AG09309 (cell line): ENCODE results near the gene IL1A.

Source experiments
- DNase-seq: peaks from one replicate; pipeline ENCODE4 v3.0.0-alpha.2; 2010; ENCODE audit warnings: low read depth
- H3K4me3 ChIP-seq: 2 replicates; pipeline ENCODE4 v1.5.1; 2011; ENCODE audit warnings: mild to moderate bottlenecking, low read depth, low read length, moderate library complexity; ENCODE audit not compliant: control insufficient read depth
- CTCF ChIP-seq: IDR thresholded peaks from 2 replicates; pipeline ENCODE4 v1.5.1; 2011; ENCODE audit warnings: mild to moderate bottlenecking, low read depth, low read length, inconsistent platforms; ENCODE audit not compliant: insufficient read depth, control insufficient read depth; ENCODE audit errors: missing control alignments

The IL1A gene

GRCh38 chr2:112787729-112788393 lies 3.6 kb upstream of the IL1A start:
- no peak overlapping the region for H3K4me3 ChIP-seq
- no peak for TF ChIP-seq CTCF
- no peak for DNase-seq

- no peak for TF ChIP-seq CTCF
- no peak overlapping the region for H3K4me3 ChIP-seq
- no peak for DNase-seq
These were observed 3.0 kb upstream of the IL1A start for GRCh38 chr2:112787294-112787693.

GRCh38 chr2:112783187-112783714 lies 1.0 kb downstream of the IL1A start:
- H3K4me3 ChIP-seq = no peak overlapping the region
- no peak for DNase-seq
- no peak for TF ChIP-seq CTCF

- DNase-seq = no peak
- no peak overlapping the region for H3K4me3 ChIP-seq
- no peak for TF ChIP-seq CTCF
These were observed 2.0 kb downstream of the IL1A start for GRCh38 chr2:112782234-112782799.

GRCh38 chr2:112779598-112779997 lies 4.7 kb downstream of the IL1A start:
- no peak for TF ChIP-seq CTCF
- no peak overlapping the region for H3K4me3 ChIP-seq
- no peak for DNase-seq

- no peak overlapping the region for H3K4me3 ChIP-seq
- no peak for TF ChIP-seq CTCF
- DNase-seq = no peak
These were observed 7.3 kb downstream of the IL1A start for GRCh38 chr2:112777036-112777435.

GRCh38 chr2:112776113-112776512 lies 8.2 kb downstream of the IL1A start:
- no peak for TF ChIP-seq CTCF
- H3K4me3 ChIP-seq = no peak overlapping the region
- DNase-seq = no peak
